Measurements from ENCODE around the gene GNS. TPM values are rescaled to one million over a fixed set of nuclear protein-coding genes. Genes with fewer than 3 reads are reported as not detected.

Gene GNS
- total RNA-seq, 1 donor from 2014 or later, result 47.0 TPM

- H3K4me1 Mint-ChIP-seq, result peaks cover 49% of the 10 kb centered on the region
- no peak overlapping the region for H3K4me3 Mint-ChIP-seq
- DNase-seq (ENCODE audit: low read depth, low spot score), result no peak
- TF ChIP-seq CTCF (conservative IDR thresholded peaks at IDR 0.05), result no peak
- H3K36me3 Mint-ChIP-seq (ENCODE audit: low read depth), result no peaks in the 10 kb centered on the region
- no peaks in the 10 kb centered on the region for H3K9me3 Mint-ChIP-seq
- H3K27me3 Mint-ChIP-seq (ENCODE audit: low read depth), result no peaks in the 10 kb centered on the region
- no peak overlapping the region for H3K27ac Mint-ChIP-seq (ENCODE audit: unreplicated experiment)
These were observed 86.2 kb downstream of the GNS start for GRCh38 chr12:64672925-64673409.

DNA sequence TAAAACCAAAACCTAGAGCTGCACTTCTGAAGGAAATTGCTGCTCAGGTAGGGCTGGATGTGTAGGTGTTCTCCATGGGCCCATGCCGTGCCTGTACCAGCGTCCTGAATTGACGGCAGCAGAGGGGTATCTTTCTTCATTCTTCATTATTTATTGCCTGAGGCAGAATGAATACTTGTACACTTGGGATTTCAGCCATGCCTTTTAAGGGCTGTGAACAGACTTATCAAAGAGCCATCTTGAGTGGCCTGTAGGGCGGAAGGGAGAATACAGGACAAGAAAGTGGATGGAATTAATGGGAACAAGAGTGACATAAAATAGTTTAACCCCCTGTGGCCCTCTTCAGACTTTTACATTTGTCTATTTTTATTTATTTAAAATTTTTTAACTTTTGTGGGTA, 87.5 kb downstream of the GNS start:
- DNase-seq (ENCODE audit: low read depth, low spot score), result no peak
- Mint-ChIP-seq H3K9me3 (no peaks in the 10 kb centered on the region), H3K4me1 (peaks cover 49% of the 10 kb centered on the region), H3K27me3 (ENCODE audit: low read depth) (no peaks in the 10 kb centered on the region), H3K36me3 (ENCODE audit: low read depth) (no peaks in the 10 kb centered on the region), H3K4me3 (no peak overlapping the region), H3K27ac (ENCODE audit: unreplicated experiment) (peak overlapping the region; percentile 57)
- TF ChIP-seq CTCF (conservative IDR thresholded peaks at IDR 0.05), result no peak

GRCh38 chr12:64670919-64671639, 88.1 kb downstream of the GNS start:
- Mint-ChIP-seq H3K27ac (ENCODE audit: unreplicated experiment) (no peak overlapping the region), H3K4me1 (peaks cover 49% of the 10 kb centered on the region), H3K4me3 (no peak overlapping the region), H3K9me3 (no peaks in the 10 kb centered on the region), H3K27me3 (ENCODE audit: low read depth) (no peaks in the 10 kb centered on the region), H3K36me3 (ENCODE audit: low read depth) (no peaks in the 10 kb centered on the region)
- no peak for DNase-seq (ENCODE audit: low read depth, low spot score)
- no peak for TF ChIP-seq CTCF (conservative IDR thresholded peaks at IDR 0.05)

GRCh38 chr12:64670019-64670418, 89.2 kb downstream of the GNS start:
- peak; percentile 22 for TF ChIP-seq CTCF (conservative IDR thresholded peaks at IDR 0.05)
- no peak for DNase-seq (ENCODE audit: low read depth, low spot score)
- Mint-ChIP-seq H3K36me3 (ENCODE audit: low read depth) (no peaks in the 10 kb centered on the region), H3K4me3 (no peak overlapping the region), H3K4me1 (peaks cover 56% of the 10 kb centered on the region), H3K27ac (ENCODE audit: unreplicated experiment) (no peak overlapping the region), H3K27me3 (ENCODE audit: low read depth) (no peaks in the 10 kb centered on the region), H3K9me3 (no peaks in the 10 kb centered on the region)

- no peak for DNase-seq (ENCODE audit: low read depth, low spot score)
These were observed 89.8 kb downstream of the GNS start for GRCh38 chr12:64669270-64669842.

More at GRCh38 chr12:64669270-64669842, 89.8 kb downstream of the GNS start:
- H3K27me3 Mint-ChIP-seq (ENCODE audit: low read depth), result no peaks in the 10 kb centered on the region
- no peaks in the 10 kb centered on the region for H3K36me3 Mint-ChIP-seq (ENCODE audit: low read depth)
- peaks cover 53% of the 10 kb centered on the region for H3K4me1 Mint-ChIP-seq
- no peaks in the 10 kb centered on the region for H3K9me3 Mint-ChIP-seq
- TF ChIP-seq CTCF (conservative IDR thresholded peaks at IDR 0.05), result no peak
- H3K27ac Mint-ChIP-seq (ENCODE audit: unreplicated experiment), result peak overlapping the region; percentile 5
- H3K4me3 Mint-ChIP-seq, result no peak overlapping the region
